H9 (cell line): ENCODE measurements around the gene ABL2. TPM values are rescaled to one million over a fixed set of nuclear protein-coding genes. Genes with fewer than 3 reads are reported as not detected.

Experiments
- DNase-seq: peaks from one replicate; pipeline ENCODE4 v3.0.0-alpha.2; 2017
- H2AFZ ChIP-seq: one replicate; pipeline ENCODE4 v1.6.1; 2013; ENCODE audit warnings: mild to moderate bottlenecking, low read length, control low read depth, moderate library complexity
- H2AK5ac ChIP-seq: 2 replicates; pipeline ENCODE4 v1.6.1; 2013; ENCODE audit warnings: low read length, control low read depth, mixed read lengths; ENCODE audit not compliant: insufficient read length
- H2BK120ac ChIP-seq: one replicate; pipeline ENCODE4 v1.6.1; 2013; ENCODE audit warnings: low read depth, mild to moderate bottlenecking, low read length, control low read depth, inconsistent platforms; ENCODE audit not compliant: poor library complexity, severe bottlenecking
- H2BK12ac ChIP-seq: 2 replicates; pipeline ENCODE4 v1.6.1; 2013; ENCODE audit warnings: low read length, control low read depth, mixed read lengths, low read depth; ENCODE audit not compliant: insufficient read length
- H2BK15ac ChIP-seq: 2 replicates; pipeline ENCODE4 v1.6.1; 2013; ENCODE audit warnings: low read depth, low read length, control low read depth
- H2BK20ac ChIP-seq: one replicate; pipeline ENCODE4 v1.6.1; 2013; ENCODE audit warnings: low read depth, mild to moderate bottlenecking, low read length, control low read depth, inconsistent platforms; ENCODE audit not compliant: poor library complexity, severe bottlenecking
- H2BK5ac ChIP-seq: 2 replicates; pipeline ENCODE4 v1.6.1; 2013; ENCODE audit warnings: low read length, control low read depth, mixed read lengths; ENCODE audit not compliant: insufficient read length
- H3K14ac ChIP-seq: 2 replicates; pipeline ENCODE4 v1.6.1; 2013; ENCODE audit warnings: low read length, control low read depth; ENCODE audit not compliant: insufficient read depth
- H3K18ac ChIP-seq: 2 replicates; pipeline ENCODE4 v1.6.1; 2013; ENCODE audit warnings: low read depth, mild to moderate bottlenecking, mixed read lengths, low read length, control low read depth; ENCODE audit not compliant: insufficient read length
- H3K23ac ChIP-seq: 2 replicates; pipeline ENCODE4 v1.6.1; 2013; ENCODE audit warnings: low read length, control low read depth, mixed read lengths, low read depth; ENCODE audit not compliant: insufficient read length
- H3K23me2 ChIP-seq: 2 replicates; pipeline ENCODE4 v1.6.1; 2013; ENCODE audit warnings: low read depth, mild to moderate bottlenecking, mixed read lengths, low read length, control low read depth; ENCODE audit not compliant: insufficient read length, poor library complexity, severe bottlenecking
- H3K27ac ChIP-seq: 2 replicates; pipeline ENCODE4 v1.5.1; 2013; ENCODE audit warnings: low read length, control low read depth, mixed read lengths, low read depth; ENCODE audit not compliant: insufficient read length
- H3K27me3 ChIP-seq: 2 replicates; pipeline ENCODE4 v1.6.1; 2013; ENCODE audit warnings: low read length, control low read depth, inconsistent platforms; ENCODE audit not compliant: insufficient read depth
- H3K4ac ChIP-seq: 2 replicates; pipeline ENCODE4 v1.6.1; 2013; ENCODE audit warnings: low read depth, mild to moderate bottlenecking, control low read depth, inconsistent platforms, low read length, moderate library complexity
- H3K4me1 ChIP-seq: 2 replicates; pipeline ENCODE4 v1.6.1; 2013; ENCODE audit warnings: low read length, control low read depth, inconsistent platforms; ENCODE audit not compliant: insufficient read depth
- H3K4me2 ChIP-seq: 2 replicates; pipeline ENCODE4 v1.6.1; 2013; ENCODE audit warnings: low read length, control low read depth, mixed read lengths; ENCODE audit not compliant: insufficient read length, insufficient read depth
- H3K56ac ChIP-seq: 2 replicates; pipeline ENCODE4 v1.6.1; 2013; ENCODE audit warnings: low read depth, mild to moderate bottlenecking, mixed read lengths, low read length, control low read depth; ENCODE audit not compliant: insufficient read length
- H3K79me1 ChIP-seq: 2 replicates; pipeline ENCODE4 v1.6.1; 2013; ENCODE audit warnings: low read depth, mild to moderate bottlenecking, moderate library complexity, low read length, control low read depth, inconsistent platforms; ENCODE audit not compliant: insufficient read depth, poor library complexity, severe bottlenecking
- H3K79me2 ChIP-seq: 2 replicates; pipeline ENCODE4 v1.6.1; 2013; ENCODE audit warnings: low read length, control low read depth, inconsistent platforms; ENCODE audit not compliant: insufficient read depth
- H3K9ac ChIP-seq: 2 replicates; pipeline ENCODE4 v1.6.1; 2013; ENCODE audit warnings: low read length, control low read depth, mixed read lengths; ENCODE audit not compliant: insufficient read length; ENCODE audit errors: extremely low read depth
- H3K9me3 ChIP-seq: one replicate; pipeline ENCODE4 v1.6.1; 2013; ENCODE audit warnings: low read depth, low read length, inconsistent platforms; ENCODE audit not compliant: control insufficient read depth
- H3T11ph ChIP-seq: one replicate; pipeline ENCODE4 v1.6.1; 2013; ENCODE audit warnings: mild to moderate bottlenecking, low read length, control low read depth, inconsistent platforms
- H4K20me1 ChIP-seq: one replicate; pipeline ENCODE4 v1.6.1; 2013; ENCODE audit not compliant: control insufficient read depth, insufficient read length, insufficient read depth
- H4K5ac ChIP-seq: 2 replicates; pipeline ENCODE4 v1.6.1; 2013; ENCODE audit warnings: low read depth, mild to moderate bottlenecking, mixed read lengths, low read length, control low read depth; ENCODE audit not compliant: insufficient read length
- H4K8ac ChIP-seq: replicated peaks from 2 replicates; pipeline ENCODE4 v1.6.1; 2013; ENCODE audit warnings: low read length, control low read depth, mixed read lengths, low read depth; ENCODE audit not compliant: insufficient read length
- H4K91ac ChIP-seq: 2 replicates; pipeline ENCODE4 v1.6.1; 2013; ENCODE audit warnings: low read depth, mild to moderate bottlenecking, moderate library complexity, mixed read lengths, low read length, control low read depth; ENCODE audit not compliant: insufficient read length
- H3K27ac Mint-ChIP-seq, 3 experiments: 2 replicates in 2 of 3; 3 replicates in 1 of 3; pipeline ENCODE4 v1.8.0; 2020 to 2021; ENCODE audit warnings: mixed read lengths in 3 of 3, mild to moderate bottlenecking in 1 of 3, moderate library complexity in 1 of 3
- H3K27me3 Mint-ChIP-seq: 2 replicates; pipeline ENCODE4 v1.8.0; 2021; ENCODE audit warnings: low read depth, mild to moderate bottlenecking, moderate library complexity, mixed read lengths
- H3K36me3 Mint-ChIP-seq, 3 experiments: 2 replicates in 2 of 3; 3 replicates in 1 of 3; pipeline ENCODE4 v1.8.0; 2020 to 2021; ENCODE audit warnings: low read depth in 3 of 3, mixed read lengths in 3 of 3; ENCODE audit not compliant: insufficient read depth in 1 of 3
- H3K4me1 Mint-ChIP-seq, 2 experiments: 2 replicates each; pipeline ENCODE4 v1.8.0; 2020; ENCODE audit warnings: mixed read lengths in 2 of 2
- H3K4me3 Mint-ChIP-seq, 2 experiments: 2 replicates in 1 of 2; 3 replicates in 1 of 2; pipeline ENCODE4 v1.8.0; 2020 to 2021; ENCODE audit warnings: mild to moderate bottlenecking in 2 of 2, mixed read lengths in 2 of 2, moderate library complexity in 1 of 2
- H3K9me3 Mint-ChIP-seq, 2 experiments: 2 replicates in 1 of 2; 3 replicates in 1 of 2; pipeline ENCODE4 v1.8.0; 2020; ENCODE audit warnings: mild to moderate bottlenecking in 2 of 2, mixed read lengths in 2 of 2, moderate library complexity in 1 of 2
- CTCF ChIP-seq: fragments of 200-600 bp; sonication (generic); conservative IDR thresholded peaks from 3 replicates; pipeline ENCODE4 v1.8.0; 2021; ENCODE audit warnings: antibody characterized with exemption, mild to moderate bottlenecking
- WGBS: extraction: QIAGEN DNeasy Blood & Tissue Kit; methylation state at CpG from one replicate; pipeline ENCODE4 v1.1.7; 2013; ENCODE audit warnings: missing lambda C conversion rate, low lambda C conversion rate, mixed read lengths; ENCODE audit not compliant: insufficient read length; ENCODE audit errors: extremely low coverage; 5-methylcytosine and 5-hydroxymethylcytosine counted together
- total RNA-seq: library from RNA; stranded (reverse); gene quantifications from 2 replicates; pipeline ENCODE4 v1.2.1, GENCODE V29; 2021

ABL2 gene
- total RNA-seq, 1 experiment from 2014 or later, result 21.2 TPM

- H3K56ac ChIP-seq, result no peak overlapping the region
- H4K5ac ChIP-seq, result no peak overlapping the region
- Mint-ChIP-seq H3K4me1 (no peaks in the 10 kb centered on the region; a peak in 1 of 4 replicates), H3K27me3 (no peaks in the 10 kb centered on the region), H3K27ac (no peak overlapping the region), H3K36me3 (peaks cover 8 to 17% (median 9%) of the 10 kb centered on the region in 3 experiments; a peak in 6 of 7 replicates), H3K9me3 (peaks cover 5 to 10% of the 10 kb centered on the region in 2 experiments; a peak in 4 of 5 replicates), H3K4me3 (no peak overlapping the region)
- no peak overlapping the region for H2BK5ac ChIP-seq
- H2BK12ac ChIP-seq, result no peak overlapping the region
- no peaks in the 10 kb centered on the region for H3K4me1 ChIP-seq
- no peak overlapping the region for H3K23ac ChIP-seq
- no peak for TF ChIP-seq CTCF
- no peaks in the 10 kb centered on the region for H3K23me2 ChIP-seq
- no peak overlapping the region for H3K4ac ChIP-seq
- H2BK15ac ChIP-seq, result no peak overlapping the region
- no CpG with 5 or more reads among the region's 6 CpGs for WGBS
- no peak overlapping the region for H4K8ac ChIP-seq
- no peak overlapping the region for H2AK5ac ChIP-seq
- H2BK20ac ChIP-seq, result no peak overlapping the region
- H3K9ac ChIP-seq, result no peak overlapping the region
- H3T11ph ChIP-seq, result no peak overlapping the region
- H4K91ac ChIP-seq, result no peak overlapping the region
- H3K27ac ChIP-seq, result no peak overlapping the region
- no peak overlapping the region for H2AFZ ChIP-seq
- no peaks in the 10 kb centered on the region for H3K9me3 ChIP-seq
- H3K14ac ChIP-seq, result no peak overlapping the region
- no peaks in the 10 kb centered on the region for H4K20me1 ChIP-seq
- H2BK120ac ChIP-seq, result no peak overlapping the region
- no peak overlapping the region for H3K4me2 ChIP-seq
- H3K18ac ChIP-seq, result no peak overlapping the region
- no peaks in the 10 kb centered on the region; the same call in 1 of the 2 replicates for H3K79me2 ChIP-seq
- peaks cover 3% of the 10 kb centered on the region for H3K79me1 ChIP-seq
- no peak for DNase-seq
- no peaks in the 10 kb centered on the region for H3K27me3 ChIP-seq
Measured at GRCh38 chr1:179153217-179153616, 76.3 kb downstream of the ABL2 start.
